ENCODE measurements around the gene TJP1.

DNA sequence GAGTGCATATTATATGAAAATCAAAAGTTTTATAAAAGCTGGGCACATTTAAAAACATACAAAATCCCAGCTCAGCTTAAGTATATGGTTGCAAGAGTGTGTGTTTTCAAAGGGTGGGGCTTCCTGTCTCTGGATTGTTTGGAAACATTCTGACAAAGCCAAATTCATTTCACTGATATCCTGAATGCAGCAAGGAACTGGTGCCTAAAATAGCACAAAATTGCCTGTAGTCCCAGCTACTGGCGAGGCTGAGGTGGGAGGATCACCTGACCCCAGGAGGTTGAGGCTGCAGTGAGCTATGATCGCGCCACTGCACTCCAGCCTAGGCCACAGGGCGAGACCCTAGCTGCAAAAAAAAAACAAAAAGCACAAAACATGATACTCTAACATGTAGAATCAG lies 13.0 kb upstream of the TJP1 start:
- no peak for TF ChIP-seq POLR2A (IDR thresholded peaks at IDR 0.05)
- TF ChIP-seq, protein P1, sequence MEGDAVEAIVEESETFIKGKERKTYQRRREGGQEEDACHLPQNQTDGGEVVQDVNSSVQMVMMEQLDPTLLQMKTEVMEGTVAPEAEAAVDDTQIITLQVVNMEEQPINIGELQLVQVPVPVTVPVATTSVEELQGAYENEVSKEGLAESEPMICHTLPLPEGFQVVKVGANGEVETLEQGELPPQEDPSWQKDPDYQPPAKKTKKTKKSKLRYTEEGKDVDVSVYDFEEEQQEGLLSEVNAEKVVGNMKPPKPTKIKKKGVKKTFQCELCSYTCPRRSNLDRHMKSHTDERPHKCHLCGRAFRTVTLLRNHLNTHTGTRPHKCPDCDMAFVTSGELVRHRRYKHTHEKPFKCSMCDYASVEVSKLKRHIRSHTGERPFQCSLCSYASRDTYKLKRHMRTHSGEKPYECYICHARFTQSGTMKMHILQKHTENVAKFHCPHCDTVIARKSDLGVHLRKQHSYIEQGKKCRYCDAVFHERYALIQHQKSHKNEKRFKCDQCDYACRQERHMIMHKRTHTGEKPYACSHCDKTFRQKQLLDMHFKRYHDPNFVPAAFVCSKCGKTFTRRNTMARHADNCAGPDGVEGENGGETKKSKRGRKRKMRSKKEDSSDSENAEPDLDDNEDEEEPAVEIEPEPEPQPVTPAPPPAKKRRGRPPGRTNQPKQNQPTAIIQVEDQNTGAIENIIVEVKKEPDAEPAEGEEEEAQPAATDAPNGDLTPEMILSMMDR (IDR thresholded peaks at IDR 0.05 in 4 of 5, conservative IDR thresholded peaks at IDR 0.05 in 1 of 5), result no peak
